Lung (tissue), 12 donors: Measurements from ENCODE around the gene CPEB4. TPM values are rescaled to one million over a fixed set of nuclear protein-coding genes. Genes with fewer than 3 reads are reported as not detected.

Source experiments
- ATAC-seq: fragments of 200-7000 bp; cut with Tn5 transposase; one replicate; pipeline ENCODE4 v1.9.1; 2020; ENCODE audit warnings: moderate number of reproducible peaks; ENCODE audit not compliant: insufficient read depth, low FRiP score
- DNase-seq, 3 donors: peaks; one replicate each; pipeline ENCODE4 v3.0.0-alpha.2; 2013 to 2017
- H3K27ac ChIP-seq, 2 donors: one replicate each; pipeline ENCODE4 v1.5.1; 2013; ENCODE audit warnings: mild to moderate bottlenecking in 2 of 2, moderate library complexity in 2 of 2, control low read depth in 1 of 2, inconsistent platforms in 1 of 2, low read depth in 1 of 2, low read length in 1 of 2
- H3K27me3 ChIP-seq, 3 donors: one replicate each; pipeline ENCODE4 v1.5.1; 2013; ENCODE audit warnings: low read length in 2 of 3; ENCODE audit not compliant: control insufficient read depth in 3 of 3, insufficient read depth in 3 of 3
- H3K36me3 ChIP-seq, 4 donors: one replicate each; pipeline ENCODE4 v1.5.1; 2013; ENCODE audit warnings: low read length in 4 of 4, mild to moderate bottlenecking in 1 of 4, moderate library complexity in 1 of 4; ENCODE audit not compliant: control insufficient read depth in 4 of 4, insufficient read depth in 4 of 4
- H3K4me1 ChIP-seq, 5 donors: one replicate each; pipeline ENCODE4 v1.5.1; 2013; ENCODE audit warnings: low read length in 5 of 5, mild to moderate bottlenecking in 2 of 5, moderate library complexity in 1 of 5; ENCODE audit not compliant: control insufficient read depth in 5 of 5, insufficient read depth in 5 of 5
- H3K4me3 ChIP-seq: one replicate; pipeline ENCODE4 v1.5.1; 2013; ENCODE audit warnings: mild to moderate bottlenecking, control low read depth, moderate library complexity
- H3K9ac ChIP-seq, 2 donors: one replicate each; pipeline ENCODE4 v1.5.1; 2013; ENCODE audit warnings: low read length in 2 of 2, control low read depth in 1 of 2; ENCODE audit not compliant: insufficient read depth in 1 of 2
- H3K9me3 ChIP-seq, 4 donors: one replicate each; pipeline ENCODE4 v1.5.1; 2013; ENCODE audit warnings: low read length in 3 of 4, mild to moderate bottlenecking in 1 of 4, moderate library complexity in 1 of 4; ENCODE audit not compliant: control insufficient read depth in 4 of 4, insufficient read depth in 3 of 4
- CTCF ChIP-seq: IDR thresholded peaks from 2 replicates; pipeline ENCODE4 v1.5.1; 2012; ENCODE audit warnings: mild to moderate bottlenecking; ENCODE audit errors: control extremely low read depth, extremely low read depth
- WGBS, 2 donors: extraction: QIAGEN DNeasy Blood & Tissue Kit; methylation state at CpG; one replicate each; pipeline ENCODE4 v1.1.7; 2013; 5-methylcytosine and 5-hydroxymethylcytosine counted together
- polyA plus RNA-seq, 2 donors: library from polyadenylated mRNA; stranded (reverse); fragments of 200-250 nt; gene quantifications; one replicate each; pipeline ENCODE4 v1.2.1, GENCODE V29; 2013
- total RNA-seq, 2 donors: library from RNA; depleted of rRNA in 1 of 2; stranded (reverse); fragments of >200 nt in 1 of 2; gene quantifications; one replicate each; pipeline ENCODE4 v1.2.1, GENCODE V29; 2014 to 2021
- donor health status: control.
- donor health status: control.
- donor health status: Bipolar disorder and iron deficiency.
- donor health status: healthy.
- donor health status: DM: yes; HTN: yes; CAD: no.

The CPEB4 gene
- total and polyA plus RNA-seq, 4 donors: 9.1 to 62.2 (median 39.1) TPM

GRCh38 chr5:173895401-173896165, 7.4 kb downstream of the CPEB4 start:
- Histone ChIP-seq H3K4me3 (no peak overlapping the region), H3K9ac (no peak overlapping the region)

GRCh38 chr5:173896631-173897030, 8.5 kb downstream of the CPEB4 start:
- Histone ChIP-seq H3K4me3 (no peak overlapping the region), H3K36me3 (peaks cover 0 to 5% (median 0%) of the 10 kb centered on the region in 4 donors), H3K27ac (no peak overlapping the region), H3K27me3 (no peaks in the 10 kb centered on the region), H3K9ac (no peak overlapping the region), H3K9me3 (no peaks in the 10 kb centered on the region), H3K4me1 (peaks cover 0 to 9% (median 0%) of the 10 kb centered on the region in 5 donors)
- no peak for DNase-seq
- TF ChIP-seq CTCF: no peak
- 94 to 96% methylated on average over 4 of the region's 4 CpGs for WGBS, 2 donors
- ATAC-seq: no peak

More at GRCh38 chr5:173895401-173896165, 7.4 kb downstream of the CPEB4 start:
- WGBS, 2 donors: 67 to 74% methylated on average over 5 of the region's 5 CpGs
- Histone ChIP-seq H3K36me3 (peaks cover 0 to 5% (median 0%) of the 10 kb centered on the region in 4 donors), H3K4me1 (peaks cover 0 to 11% (median 0%) of the 10 kb centered on the region in 5 donors), H3K27ac (peak overlapping the region in 1 of 2 donors; percentile 74), H3K9me3 (no peaks in the 10 kb centered on the region), H3K27me3 (no peaks in the 10 kb centered on the region)
- DNase-seq: no peak
- no peak for TF ChIP-seq CTCF
- no peak for ATAC-seq

GRCh38 chr5:173901705-173902104, 13.6 kb downstream of the CPEB4 start:
- H3K9ac ChIP-seq: no peak overlapping the region
- H3K9me3 ChIP-seq: no peaks in the 10 kb centered on the region
- no peak for ATAC-seq
- H3K27me3 ChIP-seq: no peaks in the 10 kb centered on the region
- peak overlapping the region in 1 of 2 donors; percentile 3 for H3K27ac ChIP-seq
- WGBS, 2 donors: 92 to 94% methylated on average over 3 of the region's 3 CpGs
- TF ChIP-seq CTCF: no peak
- no peak overlapping the region for H3K4me3 ChIP-seq
- no peak for DNase-seq
- peaks cover 0 to 9% (median 2%) of the 10 kb centered on the region in 5 donors for H3K4me1 ChIP-seq
- peaks cover 0 to 7% (median 0%) of the 10 kb centered on the region in 4 donors for H3K36me3 ChIP-seq
